K562 (cell line): Measurements from ENCODE around the gene SIRT2. TPM values are rescaled to one million over a fixed set of nuclear protein-coding genes. Genes with fewer than 3 reads are reported as not detected.

Experiments
- ATF1 ChIP-seq, 2 experiments: fragments of 450-650 bp in 1 of 2; IDR thresholded peaks; 2 replicates each; pipeline ENCODE4 v1.6.1; 2016; ENCODE audit warnings: missing compliant biosample characterization in 1 of 2, missing genetic modification characterization in 1 of 2
- CBX8 ChIP-seq: fragments of 200-600 bp; sonication (generic); IDR thresholded peaks from 2 replicates; pipeline ENCODE4 v1.6.1; 2012; ENCODE audit warnings: borderline replicate concordance, mixed run types, low read depth, mild to moderate bottlenecking, moderate library complexity, mixed read lengths, low read length, control low read depth, inconsistent platforms; ENCODE audit not compliant: poor library complexity, severe bottlenecking; ENCODE audit errors: extremely low read depth
- CCAR2 ChIP-seq: fragments of 200-400 bp; formaldehyde crosslinking; IDR thresholded peaks from 2 replicates; pipeline ENCODE4 v1.6.1; 2017; ENCODE audit warnings: mild to moderate bottlenecking, low read depth, low read length
- ESRRA ChIP-seq: fragments of 450-650 bp; IDR thresholded peaks from 2 replicates; pipeline ENCODE4 v1.6.1; 2014; ENCODE audit warnings: low read depth, mild to moderate bottlenecking, moderate library complexity, borderline replicate concordance
- ETV1 ChIP-seq: fragments of 450-650 bp; conservative IDR thresholded peaks from 2 replicates; pipeline ENCODE4 v1.6.1; 2016; ENCODE audit warnings: missing genetic modification characterization, control low read depth, low read depth, missing compliant biosample characterization
- FOXK1 ChIP-seq: sonication (generic); formaldehyde crosslinking; IDR thresholded peaks from 2 replicates; pipeline ENCODE4 v1.8.0; 2022; ENCODE audit warnings: missing genetic modification reagents, mild to moderate bottlenecking, borderline replicate concordance
- KHSRP ChIP-seq: fragments of 450-650 bp; IDR thresholded peaks from 2 replicates; pipeline ENCODE4 v1.6.1; 2017
- MTF1 ChIP-seq: fragments of 250-450 bp; sonication (Bioruptor Pico); IDR thresholded peaks from 2 replicates; pipeline ENCODE4 v1.9.0; 2021; ENCODE audit warnings: moderate library complexity, mild to moderate bottlenecking, inconsistent platforms, borderline replicate concordance
- RBM22 ChIP-seq: fragments of 200-400 bp; formaldehyde crosslinking; IDR thresholded peaks from 2 replicates; pipeline ENCODE4 v1.6.1; 2018; ENCODE audit warnings: low read length, low read depth; ENCODE audit not compliant: poor library complexity, severe bottlenecking
- SMAD2 ChIP-seq: fragments of 150-350 bp; IDR thresholded peaks from 2 replicates; pipeline ENCODE4 v1.6.1; 2014; ENCODE audit warnings: low read depth, mild to moderate bottlenecking, low read length
- SREBF2 ChIP-seq: sonication (generic); formaldehyde crosslinking; IDR thresholded peaks from 2 replicates; pipeline ENCODE4 v1.4.0; 2020; ENCODE audit warnings: mild to moderate bottlenecking, missing genetic modification reagents
- TBL1XR1 ChIP-seq, 2 experiments: IDR thresholded peaks; 2 replicates each; pipeline ENCODE4 v1.6.1; 2012; ENCODE audit warnings: improper control_type of control experiment in 2 of 2, low read length in 2 of 2, mild to moderate bottlenecking in 1 of 2
- ZBTB5 ChIP-seq: fragments of 450-650 bp; IDR thresholded peaks from 2 replicates; pipeline ENCODE4 v1.6.1; 2017; ENCODE audit warnings: antibody characterized with exemption
- ZC3H11A ChIP-seq: IDR thresholded peaks from 2 replicates; pipeline ENCODE4 v1.6.1; 2012; ENCODE audit warnings: low read depth, low read length, improper control_type of control experiment
- ZNF41 ChIP-seq: fragments of 250-450 bp; sonication (Bioruptor Pico); conservative IDR thresholded peaks from 2 replicates; pipeline ENCODE4 v1.4.0; 2020; ENCODE audit warnings: mild to moderate bottlenecking
- ZNF764 ChIP-seq: fragments of 250-450 bp; sonication (Bioruptor Pico); IDR thresholded peaks from 2 replicates; pipeline ENCODE4 v1.4.0; 2020; ENCODE audit warnings: low read depth, mild to moderate bottlenecking, moderate library complexity
- polyA plus RNA-seq, 8 experiments: library from polyadenylated mRNA; depleted of rRNA in 4 of 8; stranded (reverse) in 5 of 8; unstranded in 3 of 8; fragments of >200 nt; fragmentation: Nextera tagmentation in 2 of 8; fragmentation: Illumina TruSeq in 1 of 8; extraction: Ambion mirVana in 2 of 8; extraction: Trizol in 1 of 8; gene quantifications; 2 replicates each; pipeline versions ENCODE4 v1.2.1 to v1.2.3, GENCODE V29; 2011 to 2014; ENCODE audit warnings: inconsistent platforms in 1 of 8, missing spikeins in 1 of 8
- total RNA-seq, 7 experiments: library from RNA; depleted of rRNA in 6 of 7; stranded (reverse); fragments of >200 nt in 6 of 7; fragmentation: Illumina TruSeq in 2 of 7; extraction: Trizol in 2 of 7; gene quantifications; 2 replicates each; pipeline versions ENCODE4 v1.2.1 to v1.2.3, GENCODE V29; 2011 to 2021; ENCODE audit warnings: low replicate concordance in 1 of 7
- TF ChIP-seq, protein P1 (sequence below): IDR thresholded peaks from 3 replicates; pipeline ENCODE4 v1.6.1; 2011; ENCODE audit warnings: borderline replicate concordance, mild to moderate bottlenecking, moderate library complexity; ENCODE audit not compliant: insufficient read length; ENCODE audit errors: extremely low read depth
- TF ChIP-seq, protein P2 (sequence below): fragments of 250-450 bp; sonication (Bioruptor Pico); IDR thresholded peaks from 2 replicates; pipeline ENCODE4 v1.4.0; 2020; ENCODE audit warnings: borderline replicate concordance
- TF ChIP-seq, protein P3 (sequence below): fragments of 250-450 bp; sonication (Bioruptor Pico); IDR thresholded peaks from 2 replicates; pipeline ENCODE4 v1.5.0; 2021; ENCODE audit warnings: mild to moderate bottlenecking, borderline replicate concordance

Gene SIRT2
- total and polyA plus RNA-seq, 9 of the 15 experiments (the other 6 are each of a cell fraction or from before 2014, with no cell fraction given) = 2.3 to 35.2 (median 22.9) TPM

- TF ChIP-seq MTF1 (CRISPR knock-in tag) = no peak
- no peak for TF ChIP-seq SREBF2 (CRISPR knock-in tag)
- TF ChIP-seq, protein P1, sequence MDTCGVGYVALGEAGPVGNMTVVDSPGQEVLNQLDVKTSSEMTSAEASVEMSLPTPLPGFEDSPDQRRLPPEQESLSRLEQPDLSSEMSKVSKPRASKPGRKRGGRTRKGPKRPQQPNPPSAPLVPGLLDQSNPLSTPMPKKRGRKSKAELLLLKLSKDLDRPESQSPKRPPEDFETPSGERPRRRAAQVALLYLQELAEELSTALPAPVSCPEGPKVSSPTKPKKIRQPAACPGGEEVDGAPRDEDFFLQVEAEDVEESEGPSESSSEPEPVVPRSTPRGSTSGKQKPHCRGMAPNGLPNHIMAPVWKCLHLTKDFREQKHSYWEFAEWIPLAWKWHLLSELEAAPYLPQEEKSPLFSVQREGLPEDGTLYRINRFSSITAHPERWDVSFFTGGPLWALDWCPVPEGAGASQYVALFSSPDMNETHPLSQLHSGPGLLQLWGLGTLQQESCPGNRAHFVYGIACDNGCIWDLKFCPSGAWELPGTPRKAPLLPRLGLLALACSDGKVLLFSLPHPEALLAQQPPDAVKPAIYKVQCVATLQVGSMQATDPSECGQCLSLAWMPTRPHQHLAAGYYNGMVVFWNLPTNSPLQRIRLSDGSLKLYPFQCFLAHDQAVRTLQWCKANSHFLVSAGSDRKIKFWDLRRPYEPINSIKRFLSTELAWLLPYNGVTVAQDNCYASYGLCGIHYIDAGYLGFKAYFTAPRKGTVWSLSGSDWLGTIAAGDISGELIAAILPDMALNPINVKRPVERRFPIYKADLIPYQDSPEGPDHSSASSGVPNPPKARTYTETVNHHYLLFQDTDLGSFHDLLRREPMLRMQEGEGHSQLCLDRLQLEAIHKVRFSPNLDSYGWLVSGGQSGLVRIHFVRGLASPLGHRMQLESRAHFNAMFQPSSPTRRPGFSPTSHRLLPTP = no peak
- TF ChIP-seq FOXK1 = no peak
- TF ChIP-seq TBL1XR1 (IDR thresholded peaks at IDR 0.05; ENCODE audit: low read length in 2 of 2) = no peak
- TF ChIP-seq ETV1 (tag) = peak; percentile 35; the same call in 1 of the 2 replicates
- TF ChIP-seq, protein P2, sequence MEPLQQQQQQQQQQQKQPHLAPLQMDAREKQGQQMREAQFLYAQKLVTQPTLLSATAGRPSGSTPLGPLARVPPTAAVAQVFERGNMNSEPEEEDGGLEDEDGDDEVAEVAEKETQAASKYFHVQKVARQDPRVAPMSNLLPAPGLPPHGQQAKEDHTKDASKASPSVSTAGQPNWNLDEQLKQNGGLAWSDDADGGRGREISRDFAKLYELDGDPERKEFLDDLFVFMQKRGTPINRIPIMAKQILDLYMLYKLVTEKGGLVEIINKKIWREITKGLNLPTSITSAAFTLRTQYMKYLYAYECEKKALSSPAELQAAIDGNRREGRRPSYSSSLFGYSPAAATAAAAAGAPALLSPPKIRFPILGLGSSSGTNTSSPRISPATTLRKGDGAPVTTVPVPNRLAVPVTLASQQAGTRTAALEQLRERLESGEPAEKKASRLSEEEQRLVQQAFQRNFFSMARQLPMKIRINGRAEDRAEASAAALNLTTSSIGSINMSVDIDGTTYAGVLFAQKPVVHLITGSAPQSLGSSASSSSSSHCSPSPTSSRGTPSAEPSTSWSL = no peak
- TF ChIP-seq ZNF764 (CRISPR knock-in tag) = no peak
- TF ChIP-seq RBM22 = no peak
- peak; percentile 78 for TF ChIP-seq ATF1 (CRISPR knock-in tag; IDR thresholded peaks at IDR 0.05)
- TF ChIP-seq ATF1 (tag; IDR thresholded peaks at IDR 0.05) = peak; percentile 98
- TF ChIP-seq KHSRP = no peak
- no peak for TF ChIP-seq ZC3H11A
- no peak for TF ChIP-seq ZNF41 (CRISPR knock-in tag)
- no peak for TF ChIP-seq ZBTB5
- TF ChIP-seq CBX8 = no peak
- no peak; the same call in 1 of the 2 replicates for TF ChIP-seq ESRRA
- no peak for TF ChIP-seq CCAR2
- TF ChIP-seq, protein P3, sequence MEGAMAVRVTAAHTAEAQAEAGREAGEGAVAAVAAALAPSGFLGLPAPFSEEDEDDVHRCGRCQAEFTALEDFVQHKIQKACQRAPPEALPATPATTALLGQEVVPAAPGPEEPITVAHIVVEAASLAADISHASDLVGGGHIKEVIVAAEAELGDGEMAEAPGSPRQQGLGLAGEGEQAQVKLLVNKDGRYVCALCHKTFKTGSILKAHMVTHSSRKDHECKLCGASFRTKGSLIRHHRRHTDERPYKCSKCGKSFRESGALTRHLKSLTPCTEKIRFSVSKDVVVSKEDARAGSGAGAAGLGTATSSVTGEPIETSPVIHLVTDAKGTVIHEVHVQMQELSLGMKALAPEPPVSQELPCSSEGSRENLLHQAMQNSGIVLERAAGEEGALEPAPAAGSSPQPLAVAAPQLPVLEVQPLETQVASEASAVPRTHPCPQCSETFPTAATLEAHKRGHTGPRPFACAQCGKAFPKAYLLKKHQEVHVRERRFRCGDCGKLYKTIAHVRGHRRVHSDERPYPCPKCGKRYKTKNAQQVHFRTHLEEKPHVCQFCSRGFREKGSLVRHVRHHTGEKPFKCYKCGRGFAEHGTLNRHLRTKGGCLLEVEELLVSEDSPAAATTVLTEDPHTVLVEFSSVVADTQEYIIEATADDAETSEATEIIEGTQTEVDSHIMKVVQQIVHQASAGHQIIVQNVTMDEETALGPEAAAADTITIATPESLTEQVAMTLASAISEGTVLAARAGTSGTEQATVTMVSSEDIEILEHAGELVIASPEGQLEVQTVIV (CRISPR knock-in tag) = no peak
- no peak for TF ChIP-seq SMAD2
These were observed 48.9 kb downstream of the SIRT2 start (continued) for GRCh38 chr19:38850436-38850975.
